Measurements from ENCODE around the gene LRMDA.

The LRMDA gene

DNA sequence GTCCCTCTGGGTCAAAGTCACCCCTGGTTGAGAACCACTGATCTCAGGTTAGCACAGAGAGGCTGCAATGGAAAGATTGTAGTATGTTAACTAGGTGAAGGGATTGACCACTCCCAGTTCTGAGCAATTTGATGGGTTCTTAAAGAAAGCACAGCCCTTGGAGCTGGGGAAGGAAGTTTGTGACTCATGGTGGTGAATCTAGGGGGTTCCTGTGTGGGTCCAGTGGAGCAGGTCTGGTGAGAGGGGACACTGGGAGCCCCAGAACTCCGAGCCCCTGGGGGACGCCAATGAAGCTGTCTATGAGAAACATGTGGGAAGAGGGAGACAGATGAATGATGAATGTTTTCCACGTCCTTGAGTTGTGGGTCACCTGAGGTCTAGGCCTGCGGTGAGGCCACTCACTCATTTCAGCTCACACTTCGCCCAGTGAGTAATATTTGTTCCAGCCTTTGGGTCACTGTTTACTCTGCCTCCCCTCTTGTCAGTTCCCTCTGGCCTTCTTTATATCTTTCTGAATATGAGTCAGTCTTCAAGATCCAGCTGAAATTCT is 341.9 kb downstream of the LRMDA start:
- Histone ChIP-seq H3K27ac (peak overlapping the region; percentile 14 to 62), H3K4me3 (no peak overlapping the region)
- no peak for DNase-seq (ENCODE audit: low spot score)
- TF ChIP-seq, protein P1, sequence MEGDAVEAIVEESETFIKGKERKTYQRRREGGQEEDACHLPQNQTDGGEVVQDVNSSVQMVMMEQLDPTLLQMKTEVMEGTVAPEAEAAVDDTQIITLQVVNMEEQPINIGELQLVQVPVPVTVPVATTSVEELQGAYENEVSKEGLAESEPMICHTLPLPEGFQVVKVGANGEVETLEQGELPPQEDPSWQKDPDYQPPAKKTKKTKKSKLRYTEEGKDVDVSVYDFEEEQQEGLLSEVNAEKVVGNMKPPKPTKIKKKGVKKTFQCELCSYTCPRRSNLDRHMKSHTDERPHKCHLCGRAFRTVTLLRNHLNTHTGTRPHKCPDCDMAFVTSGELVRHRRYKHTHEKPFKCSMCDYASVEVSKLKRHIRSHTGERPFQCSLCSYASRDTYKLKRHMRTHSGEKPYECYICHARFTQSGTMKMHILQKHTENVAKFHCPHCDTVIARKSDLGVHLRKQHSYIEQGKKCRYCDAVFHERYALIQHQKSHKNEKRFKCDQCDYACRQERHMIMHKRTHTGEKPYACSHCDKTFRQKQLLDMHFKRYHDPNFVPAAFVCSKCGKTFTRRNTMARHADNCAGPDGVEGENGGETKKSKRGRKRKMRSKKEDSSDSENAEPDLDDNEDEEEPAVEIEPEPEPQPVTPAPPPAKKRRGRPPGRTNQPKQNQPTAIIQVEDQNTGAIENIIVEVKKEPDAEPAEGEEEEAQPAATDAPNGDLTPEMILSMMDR (IDR thresholded peaks at IDR 0.05) = no peak

DNA sequence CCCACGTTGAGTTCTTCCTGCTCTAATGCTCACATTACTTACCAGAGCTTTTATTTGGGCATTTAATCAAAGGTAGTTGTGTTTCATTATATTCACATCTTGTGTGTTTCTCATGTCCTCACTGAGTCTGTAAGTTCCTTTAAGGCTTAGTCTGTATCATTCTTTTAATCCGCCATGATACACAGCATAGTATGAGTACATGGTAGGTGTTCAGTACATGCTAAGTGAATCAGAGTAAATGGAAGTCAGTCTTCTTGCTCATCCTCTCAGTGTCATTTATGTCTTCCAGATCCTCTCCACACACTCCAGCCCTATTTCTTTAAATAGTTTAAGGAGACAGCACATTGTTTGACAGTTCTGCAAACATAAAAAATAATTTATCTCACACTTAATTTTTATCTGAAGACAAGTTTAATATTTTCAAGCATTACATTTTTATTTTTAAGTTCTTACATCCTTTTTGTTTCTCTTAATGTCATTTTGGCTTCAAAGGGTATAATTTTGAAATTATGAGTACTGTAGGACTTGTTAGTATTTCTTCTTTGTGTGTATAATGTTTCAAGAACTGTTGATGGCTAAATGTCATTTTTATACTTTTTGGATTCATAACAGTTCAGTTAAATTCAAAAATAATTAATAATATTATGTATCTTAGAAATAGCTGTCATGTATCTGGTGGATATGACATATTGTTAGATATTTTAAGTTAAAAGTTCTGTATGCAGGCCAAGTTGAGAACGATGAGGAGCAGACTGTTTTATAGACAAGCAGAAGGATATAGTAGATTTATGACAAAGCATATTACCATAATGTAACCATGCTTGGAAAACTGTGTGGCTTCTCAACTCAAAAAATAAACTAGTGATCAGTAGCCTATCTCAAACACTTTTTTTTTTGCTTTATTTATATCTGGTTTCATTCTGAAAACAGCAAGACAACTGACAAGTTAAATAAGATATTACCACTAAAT is 342.7 kb downstream of the LRMDA start:
- TF ChIP-seq, protein P1 (IDR thresholded peaks at IDR 0.05) = no peak
- no peak for DNase-seq (ENCODE audit: low spot score)
- Histone ChIP-seq H3K27ac (peak overlapping the region; percentile 10 to 62), H3K4me3 (no peak overlapping the region)

DNA sequence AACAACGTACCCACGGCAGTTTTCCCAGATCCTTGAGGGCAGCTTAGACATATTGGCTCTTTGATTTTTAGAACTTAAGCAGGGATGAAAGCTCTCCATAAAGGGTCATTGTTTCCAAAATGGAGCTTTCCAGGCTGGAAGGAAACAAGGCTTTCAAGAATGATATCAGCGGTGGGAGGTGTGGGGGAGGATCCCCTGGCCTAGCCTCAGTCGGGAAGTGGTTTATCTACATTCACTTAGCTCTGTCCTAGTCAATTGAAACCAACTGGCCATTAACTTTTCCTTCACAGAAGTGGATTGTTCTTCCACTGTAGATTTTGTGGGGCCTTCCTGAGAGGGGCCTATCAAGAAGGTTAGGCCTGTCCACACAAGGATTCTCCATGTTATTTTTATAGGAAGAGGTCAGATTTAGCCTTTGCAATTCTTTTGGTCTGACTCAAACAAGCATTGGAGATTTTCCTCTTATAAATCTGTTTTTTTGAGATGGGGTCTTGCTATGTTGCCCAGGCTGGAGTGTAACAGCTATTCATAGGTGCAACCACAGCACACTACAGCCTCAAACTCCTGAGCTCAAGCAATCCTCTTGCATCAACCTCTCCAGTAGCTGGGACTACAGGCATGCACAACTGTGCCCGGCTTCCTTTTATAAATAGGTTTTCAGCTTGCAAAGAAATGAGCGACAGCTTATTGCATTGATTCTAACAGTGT is 343.5 kb downstream of the LRMDA start:
- Histone ChIP-seq H3K4me3 (no peak overlapping the region), H3K27ac (peak overlapping the region in 1 of 2 donors; percentile 3)
- no peak for DNase-seq (ENCODE audit: low spot score)
- TF ChIP-seq, protein P1 (IDR thresholded peaks at IDR 0.05) = no peak

DNA sequence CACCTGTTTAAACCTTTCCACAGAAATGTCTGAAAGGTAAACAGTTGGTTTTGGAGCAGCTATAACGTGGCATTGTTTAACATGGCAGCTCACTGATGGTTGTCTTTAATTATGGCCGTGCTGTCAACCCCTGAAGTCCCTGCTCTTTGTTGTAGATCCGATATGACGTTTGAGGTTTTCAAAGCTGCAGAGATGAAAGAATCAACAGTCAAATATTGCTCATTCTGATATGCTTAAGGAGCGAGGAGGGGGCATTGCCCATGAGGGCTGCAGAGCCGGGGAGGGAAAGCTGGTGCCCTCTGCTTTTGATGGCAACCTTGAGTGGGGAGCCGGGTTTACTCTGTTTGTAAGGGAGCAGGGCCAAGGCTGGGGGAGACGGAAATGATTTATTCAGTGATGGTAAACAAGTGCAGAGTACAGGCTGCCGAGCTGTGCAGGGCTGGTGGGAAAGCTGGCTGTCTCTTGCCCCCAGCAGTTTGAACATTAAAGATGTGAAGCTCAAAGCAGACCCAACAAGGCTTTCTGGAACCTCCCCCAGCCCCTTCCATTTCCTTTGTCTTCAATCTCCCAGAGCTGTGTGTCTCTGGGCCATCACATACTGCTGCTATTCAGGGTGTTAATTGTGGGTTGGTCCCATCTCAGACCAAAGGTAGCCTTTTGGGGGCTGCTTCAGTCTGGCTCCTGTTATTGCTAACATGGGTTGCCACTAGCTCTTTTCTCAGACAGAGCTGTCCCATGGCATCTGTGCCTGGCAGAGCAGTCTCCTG is 345.5 kb downstream of the LRMDA start:
- no peak for DNase-seq (ENCODE audit: low spot score)
- TF ChIP-seq, protein P1 (IDR thresholded peaks at IDR 0.05) = no peak
- no peak overlapping the region for H3K4me3 ChIP-seq
- no peak overlapping the region for H3K27ac ChIP-seq

DNA sequence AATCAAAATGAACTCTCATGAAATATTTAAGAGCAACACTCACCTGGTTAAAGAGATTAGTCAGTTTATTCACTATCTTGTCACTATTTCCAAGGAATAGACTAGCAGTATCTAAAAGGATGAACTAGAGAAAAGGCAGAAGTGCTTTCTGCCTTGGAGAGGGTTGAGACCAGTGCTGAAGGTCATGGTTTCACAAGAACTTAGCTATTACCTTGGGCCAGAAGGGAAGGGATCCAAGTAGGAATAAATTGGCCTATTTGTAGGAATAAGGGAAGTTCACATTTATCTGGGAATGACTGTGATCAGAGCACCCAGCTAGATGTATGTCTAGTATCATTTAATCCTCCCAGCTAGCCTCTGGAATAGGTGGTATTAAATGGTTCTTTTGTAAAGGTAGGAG is 347.2 kb downstream of the LRMDA start:
- Histone ChIP-seq H3K27ac (peak overlapping the region; percentile 2 to 30), H3K4me3 (no peak overlapping the region)
- TF ChIP-seq, protein P1 (IDR thresholded peaks at IDR 0.05) = no peak
- DNase-seq (ENCODE audit: low spot score) = no peak

DNA sequence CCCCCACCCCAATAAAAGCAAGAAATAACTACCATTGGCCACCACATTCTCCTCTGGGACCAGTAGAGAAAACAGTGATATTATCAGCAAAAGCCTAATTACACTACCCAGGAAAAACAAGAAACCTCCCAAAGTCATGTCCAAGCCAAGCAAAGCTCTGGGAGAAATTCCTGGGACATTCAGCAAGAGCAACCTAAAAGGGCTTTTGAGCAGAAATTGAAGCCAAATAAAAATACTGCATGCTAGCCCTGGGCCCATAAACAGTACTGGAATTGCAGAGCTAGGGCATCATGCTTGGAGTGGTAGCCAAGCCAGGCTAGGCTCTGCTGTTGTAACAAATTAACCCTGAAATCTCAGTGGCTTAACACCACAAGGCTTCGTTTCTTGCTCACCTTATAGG is 347.9 kb downstream of the LRMDA start:
- no peak for DNase-seq (ENCODE audit: low spot score)
- Histone ChIP-seq H3K27ac (peak overlapping the region; percentile 30 to 67), H3K4me3 (no peak overlapping the region)

More for the DNA sequence above, 347.9 kb downstream of the LRMDA start:
- TF ChIP-seq, protein P1 (IDR thresholded peaks at IDR 0.05) = no peak

Measured in coronary artery (tissue), 2 donors.